ACC112 (cell line): ENCODE data around the gene HOXD11.

Source experiments
- H2AFZ ChIP-seq: fragments of 200-600 bp; sonication (generic); one replicate; pipeline ENCODE4 v1.6.0; 2017; ENCODE audit warnings: antibody characterized with exemption, low read length; ENCODE audit not compliant: unreplicated experiment
- H3K27ac ChIP-seq: fragments of 200-600 bp; sonication (generic); 2 replicates; pipeline ENCODE4 v1.5.1; 2014; ENCODE audit warnings: low read depth, mild to moderate bottlenecking, antibody characterized with exemption, low read length, moderate library complexity
- H3K27me3 ChIP-seq: fragments of 200-600 bp; sonication (generic); 2 replicates; pipeline ENCODE4 v1.6.1; 2014; ENCODE audit warnings: mild to moderate bottlenecking, antibody characterized with exemption, low read length, moderate library complexity, mixed read lengths; ENCODE audit not compliant: insufficient read depth
- H3K36me3 ChIP-seq: fragments of 200-600 bp; sonication (generic); 2 replicates; pipeline ENCODE4 v1.6.1; 2016; ENCODE audit warnings: mild to moderate bottlenecking, antibody characterized with exemption, low read length, moderate library complexity, mixed read lengths; ENCODE audit not compliant: insufficient read depth
- H3K4me1 ChIP-seq: fragments of 200-600 bp; sonication (generic); one replicate; pipeline ENCODE4 v1.6.1; 2016; ENCODE audit warnings: low read length, mixed read lengths; ENCODE audit not compliant: insufficient read depth, unreplicated experiment, control insufficient read depth
- H3K4me3 ChIP-seq: fragments of 200-600 bp; sonication (generic); 2 replicates; pipeline ENCODE4 v1.5.1; 2014; ENCODE audit warnings: mild to moderate bottlenecking, low read depth, low read length
- H3K79me2 ChIP-seq: fragments of 200-600 bp; sonication (generic); one replicate; pipeline ENCODE4 v1.6.0; 2016; ENCODE audit warnings: low read length; ENCODE audit not compliant: control insufficient read depth, unreplicated experiment, insufficient read depth

Gene HOXD11

DNA sequence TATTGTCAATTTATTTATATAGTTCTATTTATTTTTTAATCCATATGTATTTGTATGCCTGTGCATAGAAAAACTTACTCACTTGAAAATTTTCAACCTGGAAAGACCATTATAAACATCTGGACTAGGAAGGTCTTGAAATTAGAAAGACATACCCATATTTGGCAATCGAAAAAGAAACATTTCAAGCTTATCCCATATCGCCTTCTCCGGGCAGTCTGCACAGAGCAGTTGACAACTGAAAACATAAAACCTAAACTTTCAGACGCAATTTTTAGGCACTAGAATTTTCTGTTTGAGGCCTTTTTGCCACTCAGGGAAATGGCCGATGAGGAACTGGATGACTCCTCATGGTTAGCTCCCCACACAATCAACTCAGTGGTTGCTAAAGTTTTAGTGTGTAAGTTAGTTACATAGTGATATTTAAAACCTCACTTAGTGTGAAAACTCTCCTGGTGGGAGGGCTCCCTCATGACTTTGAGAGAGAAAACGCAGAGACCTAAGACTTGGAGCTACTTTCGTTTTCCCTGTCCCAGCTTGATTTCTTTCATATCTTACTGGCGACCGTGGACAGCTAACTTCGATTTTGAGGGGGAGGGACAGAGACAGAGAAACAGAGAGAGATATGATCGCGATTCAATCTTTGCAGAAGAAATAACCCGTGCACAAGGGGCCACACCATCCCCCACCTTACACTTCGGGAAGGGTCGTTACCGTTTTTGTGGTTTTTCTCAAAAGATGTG, 10.7 kb upstream of the HOXD11 start:
- H3K79me2 ChIP-seq: no peaks in the 10 kb centered on the region
- H3K4me1 ChIP-seq: no peaks in the 10 kb centered on the region
- H3K4me3 ChIP-seq: peak overlapping the region; percentile 67
- peaks cover 97% of the 10 kb centered on the region for H3K27me3 ChIP-seq
- H3K36me3 ChIP-seq: no peaks in the 10 kb centered on the region
- no peak overlapping the region for H2AFZ ChIP-seq
- no peak overlapping the region for H3K27ac ChIP-seq

DNA sequence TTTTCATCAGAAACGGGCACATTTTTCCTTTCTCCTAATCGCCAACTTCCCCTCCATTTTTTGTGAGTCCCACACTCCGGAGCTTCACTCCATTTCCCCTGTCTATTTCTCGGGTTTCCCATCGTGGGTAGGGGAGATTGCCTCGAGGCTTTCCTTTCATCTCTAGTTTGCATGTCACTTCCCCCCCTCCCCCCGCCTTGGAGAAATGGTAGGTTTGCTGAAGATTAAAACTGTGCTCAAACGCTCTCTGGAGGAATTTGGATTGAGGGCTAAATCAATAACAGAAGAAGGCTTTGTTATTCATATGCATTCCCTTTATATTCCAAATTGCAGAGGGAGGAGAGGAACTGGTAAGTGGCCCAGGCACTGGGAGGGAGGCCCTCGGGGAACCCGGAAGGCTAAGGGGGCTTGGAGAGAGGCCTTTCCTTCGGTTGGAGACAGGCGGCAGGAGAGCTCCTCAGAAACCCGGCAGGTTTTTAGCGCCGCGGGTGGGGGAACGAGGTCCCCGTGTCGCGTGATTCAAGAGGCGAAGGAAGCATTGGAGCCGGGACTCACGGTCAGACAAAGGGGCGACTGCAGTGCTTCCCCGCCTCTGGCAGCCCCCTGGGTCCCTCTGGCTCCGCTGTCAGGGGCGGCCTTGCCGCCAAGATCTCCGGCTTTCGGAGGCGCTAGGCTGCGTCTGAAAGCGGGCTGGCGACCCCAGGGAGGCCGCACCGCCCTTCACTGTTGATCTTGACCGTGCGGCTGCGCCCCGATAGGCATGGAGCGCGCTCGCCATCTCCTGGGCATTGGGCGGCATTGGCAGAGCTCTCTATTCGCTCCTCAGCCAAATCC, 9.9 kb upstream of the HOXD11 start:
- Histone ChIP-seq H2AFZ (no peak overlapping the region), H3K79me2 (no peaks in the 10 kb centered on the region), H3K4me1 (no peaks in the 10 kb centered on the region), H3K27me3 (peaks cover 97% of the 10 kb centered on the region), H3K27ac (no peak overlapping the region), H3K36me3 (no peaks in the 10 kb centered on the region), H3K4me3 (peak overlapping the region; percentile 67)

DNA sequence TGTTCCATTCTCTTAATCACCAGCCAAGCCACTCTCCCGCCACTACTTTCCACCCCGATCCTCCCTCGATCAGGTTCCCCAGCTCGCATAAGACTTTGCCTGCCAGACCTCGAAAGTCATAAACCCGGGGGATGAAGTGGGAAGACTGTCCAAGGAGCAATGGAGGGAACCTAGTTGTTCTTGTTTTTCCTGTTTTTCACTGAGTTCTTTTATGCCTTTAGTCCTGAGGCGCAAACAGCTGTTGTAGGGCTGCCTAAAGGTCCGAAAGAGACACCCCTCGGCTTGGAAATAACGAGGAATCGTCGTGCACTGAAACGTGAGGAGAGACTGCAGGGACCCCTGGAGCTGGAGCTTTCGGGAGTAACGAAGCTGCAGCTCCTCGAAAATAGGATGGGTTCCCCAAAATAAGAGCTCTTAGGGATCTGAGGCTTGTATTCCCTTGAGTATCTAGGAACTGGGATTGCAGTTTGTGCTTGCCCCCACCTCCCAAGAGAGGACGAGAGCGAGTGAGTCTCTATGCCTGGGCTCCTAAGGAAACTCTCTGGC, 9.2 kb upstream of the HOXD11 start:
- peaks cover 99% of the 10 kb centered on the region for H3K27me3 ChIP-seq
- H3K4me3 ChIP-seq: peak overlapping the region; percentile 52
- H3K79me2 ChIP-seq: no peaks in the 10 kb centered on the region
- H3K27ac ChIP-seq: no peak overlapping the region
- no peaks in the 10 kb centered on the region for H3K36me3 ChIP-seq
- H3K4me1 ChIP-seq: no peaks in the 10 kb centered on the region
- no peak overlapping the region for H2AFZ ChIP-seq

DNA sequence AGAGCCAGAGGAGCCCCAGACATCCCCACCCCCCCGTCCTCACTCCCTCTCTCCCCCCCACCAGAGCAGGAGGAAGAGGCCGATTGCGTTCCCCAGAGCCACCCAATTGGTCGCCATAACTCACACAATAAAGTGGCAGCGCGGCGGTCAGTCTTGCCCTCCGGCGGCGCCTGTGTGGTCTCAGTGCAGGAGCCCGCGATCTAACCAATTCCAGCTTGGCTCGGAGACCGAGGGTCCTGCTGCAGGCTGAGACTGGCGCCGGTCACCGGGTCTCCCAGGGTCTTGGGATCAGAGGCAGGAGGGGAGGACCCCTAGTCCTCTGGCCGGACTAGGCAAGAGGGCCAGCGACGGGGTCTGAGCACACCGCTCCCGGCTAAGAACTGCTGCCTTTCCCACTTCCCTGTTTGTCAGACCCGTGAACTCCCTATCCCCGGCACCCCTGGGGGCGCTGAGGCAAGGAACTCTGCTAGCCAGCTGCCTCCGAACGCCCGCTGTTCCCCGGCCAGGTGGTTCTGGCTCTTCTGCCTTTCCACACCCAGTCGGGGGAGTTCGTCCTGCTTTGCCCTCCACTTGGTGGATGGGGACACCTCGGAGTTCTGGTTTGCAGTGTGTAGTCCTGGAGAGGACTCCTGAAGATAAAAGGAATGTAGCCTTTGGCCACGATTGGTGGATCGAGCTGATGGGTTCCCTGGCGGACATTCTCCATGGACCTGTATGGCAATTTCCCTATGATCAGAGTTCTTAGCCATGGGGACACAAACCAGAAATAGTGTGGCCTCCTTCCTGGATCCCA, 8.5 kb upstream of the HOXD11 start:
- Histone ChIP-seq H3K36me3 (no peaks in the 10 kb centered on the region), H3K79me2 (no peaks in the 10 kb centered on the region), H3K27me3 (peaks cover 99% of the 10 kb centered on the region), H2AFZ (no peak overlapping the region), H3K4me3 (0 out of 2 replicates have a peak overlapping the region, but pooled peaks have one; percentile 52), H3K27ac (no peak overlapping the region), H3K4me1 (no peaks in the 10 kb centered on the region)

DNA sequence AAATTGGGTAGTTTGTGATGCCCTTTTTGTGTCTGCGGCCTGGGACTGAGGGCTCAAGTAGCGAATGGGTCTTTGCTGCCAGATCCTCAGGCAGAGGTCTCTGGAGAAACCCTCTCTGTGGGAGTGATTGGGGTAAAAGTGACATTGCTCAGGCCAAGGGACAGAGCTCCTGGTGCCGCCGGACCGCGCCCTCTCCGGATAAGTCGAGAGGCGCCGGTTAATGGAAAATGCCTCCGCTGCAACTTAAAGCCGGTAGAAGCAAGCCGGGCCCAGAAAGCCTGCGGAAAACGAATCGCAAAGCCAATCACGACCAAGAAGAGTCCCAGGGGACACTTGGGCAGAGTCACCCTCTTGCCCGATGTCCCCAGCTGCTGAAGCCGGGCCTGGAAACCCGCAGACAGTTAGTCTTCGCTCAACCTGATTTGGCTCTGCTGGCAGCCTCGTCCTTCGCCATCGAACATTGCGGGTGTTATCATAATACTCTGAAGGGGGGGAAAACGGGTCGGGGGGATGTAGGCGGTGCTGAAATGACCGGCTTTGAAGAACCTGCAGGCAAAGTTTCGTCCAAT, 7.8 kb upstream of the HOXD11 start:
- no peak overlapping the region for H2AFZ ChIP-seq
- H3K79me2 ChIP-seq: no peaks in the 10 kb centered on the region
- no peak overlapping the region for H3K4me3 ChIP-seq
- H3K4me1 ChIP-seq: peaks cover under 1% of the 10 kb centered on the region
- no peaks in the 10 kb centered on the region for H3K36me3 ChIP-seq
- no peak overlapping the region for H3K27ac ChIP-seq
- peaks cover 99% of the 10 kb centered on the region for H3K27me3 ChIP-seq

DNA sequence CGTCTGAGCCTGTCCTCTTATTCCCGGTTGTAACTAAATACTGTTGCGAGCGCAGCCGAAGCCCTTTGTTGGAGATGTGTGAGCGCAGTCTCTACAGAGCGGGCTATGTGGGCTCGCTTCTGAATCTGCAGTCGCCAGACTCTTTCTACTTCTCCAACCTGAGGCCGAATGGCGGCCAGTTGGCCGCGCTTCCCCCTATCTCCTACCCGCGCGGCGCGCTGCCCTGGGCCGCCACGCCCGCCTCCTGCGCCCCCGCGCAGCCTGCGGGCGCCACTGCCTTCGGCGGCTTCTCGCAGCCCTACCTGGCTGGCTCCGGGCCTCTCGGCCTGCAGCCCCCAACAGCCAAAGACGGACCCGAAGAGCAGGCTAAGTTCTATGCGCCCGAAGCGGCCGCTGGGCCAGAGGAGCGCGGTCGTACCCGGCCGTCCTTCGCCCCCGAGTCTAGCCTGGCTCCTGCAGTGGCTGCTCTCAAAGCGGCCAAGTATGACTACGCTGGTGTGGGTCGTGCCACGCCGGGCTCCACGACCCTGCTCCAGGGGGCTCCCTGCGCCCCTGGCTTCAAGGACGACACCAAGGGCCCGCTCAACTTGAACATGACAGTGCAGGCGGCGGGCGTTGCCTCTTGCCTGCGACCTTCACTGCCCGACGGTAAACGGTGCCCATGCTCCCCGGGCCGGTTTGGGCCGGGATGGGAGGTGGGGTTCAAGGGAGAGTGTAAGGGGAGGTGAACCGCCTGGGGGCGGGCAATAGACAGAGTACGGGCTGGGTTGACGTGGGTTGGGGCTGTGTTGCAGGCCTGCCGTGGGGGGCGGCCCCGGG, 7.1 kb upstream of the HOXD11 start, which contains the start of gene HOXD12:
Gene HOXD12, plus strand, starts transcription at position 68 of the 819 bp plus-strand sequence. Its CDS starts 7 bp downstream, at position 75.
- Histone ChIP-seq H2AFZ (no peak within 1 kb of the TSS), H3K4me3 (no peak within 1 kb of the TSS), H3K79me2 (no peaks in the 10 kb centered on the region), H3K27ac (no peak within 1 kb of the TSS), H3K4me1 (peaks cover 8% of the 10 kb centered on the region), H3K27me3 (peaks cover 99% of the 10 kb centered on the region), H3K36me3 (no peaks in the 10 kb centered on the region)

DNA sequence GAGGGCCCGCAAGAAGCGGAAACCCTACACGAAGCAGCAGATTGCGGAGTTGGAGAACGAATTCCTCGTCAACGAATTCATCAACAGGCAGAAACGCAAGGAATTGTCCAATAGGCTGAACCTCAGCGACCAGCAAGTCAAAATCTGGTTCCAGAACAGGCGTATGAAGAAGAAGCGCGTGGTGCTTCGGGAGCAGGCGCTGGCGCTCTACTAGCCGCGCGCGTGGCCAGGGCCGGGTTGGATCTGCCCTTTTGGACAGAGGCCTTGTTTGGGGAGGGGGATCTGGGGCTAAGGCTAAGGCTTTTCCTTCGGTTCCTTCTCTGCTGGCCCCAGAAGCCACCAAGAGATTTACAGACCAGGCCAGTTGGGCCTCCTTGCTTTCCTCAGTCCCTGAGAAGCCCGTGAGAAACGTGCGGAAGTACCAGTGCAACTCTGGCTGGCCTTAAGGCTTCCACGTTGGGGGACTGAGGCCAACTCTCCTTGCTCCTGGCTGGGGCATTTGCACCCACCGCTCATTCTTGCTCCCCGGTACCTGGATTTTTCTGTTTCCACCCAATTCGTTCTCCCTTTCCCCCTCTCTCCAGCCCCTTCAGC, 6.4 kb upstream of the HOXD11 start:
- Histone ChIP-seq H3K79me2 (no peaks in the 10 kb centered on the region), H3K27me3 (peaks cover 99% of the 10 kb centered on the region), H3K4me3 (no peak overlapping the region), H2AFZ (no peak overlapping the region), H3K36me3 (no peaks in the 10 kb centered on the region), H3K4me1 (peaks cover 8% of the 10 kb centered on the region), H3K27ac (no peak overlapping the region)

DNA sequence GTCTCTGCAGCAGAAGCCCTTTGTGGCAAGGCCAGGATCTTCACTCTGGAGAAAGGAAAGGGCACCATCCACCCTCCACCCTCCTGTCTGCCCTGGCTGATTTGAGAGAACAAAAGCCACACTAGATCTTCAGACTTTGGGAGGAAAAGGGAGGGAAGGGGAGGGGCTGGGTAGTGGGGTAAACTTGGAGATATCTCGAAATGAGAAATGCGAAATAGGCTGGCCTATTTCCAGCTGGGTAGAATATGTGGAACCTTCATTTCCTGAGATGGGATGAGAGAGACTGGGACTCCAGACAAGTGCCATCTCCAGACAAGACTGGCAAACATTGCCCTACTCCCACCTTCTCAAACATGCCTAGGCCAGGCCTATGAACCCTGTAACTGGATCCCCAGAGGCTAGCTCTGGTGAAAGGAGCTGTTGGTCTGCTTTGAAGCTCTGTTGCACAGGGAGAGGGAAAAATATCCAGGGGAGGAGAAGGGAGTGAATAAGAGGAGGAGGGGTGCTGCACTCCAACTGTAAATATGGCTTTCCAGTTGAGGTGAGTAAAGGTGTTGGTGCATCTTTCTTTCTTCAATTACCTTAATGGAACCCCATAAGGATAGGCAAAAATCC, 5.8 kb upstream of the HOXD11 start:
- Histone ChIP-seq H2AFZ (no peak overlapping the region), H3K79me2 (no peaks in the 10 kb centered on the region), H3K36me3 (no peaks in the 10 kb centered on the region), H3K4me3 (no peak overlapping the region), H3K27me3 (peaks cover 99% of the 10 kb centered on the region), H3K4me1 (peaks cover 8% of the 10 kb centered on the region), H3K27ac (no peak overlapping the region)

DNA sequence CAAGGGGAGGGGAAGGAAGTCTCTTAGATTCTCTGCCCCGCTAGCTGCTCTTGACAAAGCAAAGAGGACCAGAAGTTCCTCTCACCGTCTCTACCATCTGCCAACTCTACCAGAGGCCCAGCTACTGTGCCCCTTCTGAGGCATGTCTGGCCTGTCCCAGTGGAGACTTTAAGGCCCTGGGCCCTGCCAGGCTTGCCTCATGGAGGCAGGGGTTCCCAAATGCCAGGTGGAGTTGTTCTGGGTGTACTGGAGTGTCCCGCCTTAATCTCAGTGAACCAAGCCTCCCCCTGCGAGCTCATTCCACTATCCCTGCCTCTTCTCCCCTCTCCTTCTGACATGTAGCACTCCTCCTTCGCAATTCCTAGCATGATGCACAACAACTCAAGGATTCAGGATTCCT, 5.2 kb upstream of the HOXD11 start:
- Histone ChIP-seq H3K27ac (no peak overlapping the region), H3K4me3 (no peak overlapping the region), H3K4me1 (peaks cover 8% of the 10 kb centered on the region), H3K79me2 (no peaks in the 10 kb centered on the region), H3K27me3 (peaks cover 99% of the 10 kb centered on the region), H3K36me3 (no peaks in the 10 kb centered on the region), H2AFZ (no peak overlapping the region)
